WTC11 (cell line): ENCODE results near the gene PGP. TPM values are rescaled to one million over a fixed set of nuclear protein-coding genes. Genes with fewer than 3 reads are reported as not detected.

ENCODE experiments used
- ATAC-seq: fragments of 200-7000 bp; cut with Tn5 transposase; 2 replicates; pipeline ENCODE4 v1.10.0; 2021; ENCODE audit warnings: mild to moderate bottlenecking, moderate library complexity
- CTCF ChIA-PET: fragments of 300-600 bp; sonication (Branson Sonifier 250); formaldehyde crosslinking; loops from one replicate; lab custom pipeline; 2021; ENCODE audit warnings: antibody characterized with exemption; lab: Charles Lee
- POLR2A ChIA-PET: fragments of 350-600 bp; sonication (Branson Sonifier 250); formaldehyde crosslinking; loops from one replicate; lab custom pipeline; 2021; ENCODE audit warnings: antibody characterized with exemption; lab: Charles Lee
- DNase-seq: peaks from one replicate; pipeline ENCODE4 v3.0.0; 2021; ENCODE audit warnings: low spot score
- H3K27ac Mint-ChIP-seq: 2 replicates; pipeline ENCODE4 v1.8.0; 2021; ENCODE audit warnings: mixed read lengths
- H3K27me3 Mint-ChIP-seq: 2 replicates; pipeline ENCODE4 v1.8.0; 2021; ENCODE audit warnings: low read depth, mild to moderate bottlenecking, moderate library complexity, mixed read lengths
- H3K36me3 Mint-ChIP-seq: 2 replicates; pipeline ENCODE4 v1.8.0; 2021; ENCODE audit warnings: mixed read lengths
- H3K4me1 Mint-ChIP-seq: 2 replicates; pipeline ENCODE4 v1.8.0; 2022; ENCODE audit warnings: mixed read lengths
- H3K4me3 Mint-ChIP-seq: 2 replicates; pipeline ENCODE4 v1.8.0; 2021; ENCODE audit warnings: mild to moderate bottlenecking, moderate library complexity, mixed read lengths
- H3K9me3 Mint-ChIP-seq: 2 replicates; pipeline ENCODE4 v1.8.0; 2021; ENCODE audit warnings: mixed read lengths
- AFF4 ChIP-seq: sonication (generic); formaldehyde crosslinking; IDR thresholded peaks from 2 replicates; pipeline ENCODE4 v1.8.1; 2023; ENCODE audit warnings: mild to moderate bottlenecking, missing genetic modification reagents, borderline replicate concordance
- CBFB ChIP-seq: sonication (generic); formaldehyde crosslinking; IDR thresholded peaks from 2 replicates; pipeline ENCODE4 v1.8.1; 2022; ENCODE audit warnings: mild to moderate bottlenecking, low read depth, missing genetic modification reagents
- ELF4 ChIP-seq: sonication (generic); formaldehyde crosslinking; IDR thresholded peaks from 2 replicates; pipeline ENCODE4 v1.8.1; 2022; ENCODE audit warnings: low read depth, mild to moderate bottlenecking, moderate library complexity, missing genetic modification reagents
- FOXJ3 ChIP-seq: sonication (generic); formaldehyde crosslinking; IDR thresholded peaks from 2 replicates; pipeline ENCODE4 v1.9.0; 2021; ENCODE audit warnings: missing genetic modification reagents, mild to moderate bottlenecking, borderline replicate concordance
- FOXK1 ChIP-seq: sonication (generic); formaldehyde crosslinking; IDR thresholded peaks from 2 replicates; pipeline ENCODE4 v1.8.0; 2022; ENCODE audit warnings: mild to moderate bottlenecking, moderate library complexity, missing genetic modification reagents
- FOXP1 ChIP-seq: sonication (generic); formaldehyde crosslinking; IDR thresholded peaks from 2 replicates; pipeline ENCODE4 v1.8.0; 2022; ENCODE audit warnings: missing genetic modification reagents, mild to moderate bottlenecking, moderate library complexity, borderline replicate concordance
- GABPB1 ChIP-seq: sonication (generic); formaldehyde crosslinking; IDR thresholded peaks from 2 replicates; pipeline ENCODE4 v1.8.1; 2023; ENCODE audit warnings: mild to moderate bottlenecking, missing genetic modification reagents
- GRHL2 ChIP-seq: fragments of 250-450 bp; sonication (Bioruptor Pico); IDR thresholded peaks from 2 replicates; pipeline ENCODE4 v1.8.0; 2022; ENCODE audit warnings: mild to moderate bottlenecking, moderate library complexity; ENCODE audit not compliant: insufficient replicate concordance, severe bottlenecking
- GTF2I ChIP-seq: fragments of 250-450 bp; sonication (Bioruptor Pico); conservative IDR thresholded peaks from 2 replicates; pipeline ENCODE4 v1.4.0; 2021; ENCODE audit warnings: mild to moderate bottlenecking
- JAZF1 ChIP-seq: fragments of 250-450 bp; sonication (Bioruptor Pico); IDR thresholded peaks from 2 replicates; pipeline ENCODE4 v1.9.0; 2021; ENCODE audit warnings: moderate library complexity, mild to moderate bottlenecking, inconsistent platforms
- MXD4 ChIP-seq: fragments of 250-450 bp; sonication (Bioruptor Pico); IDR thresholded peaks from 2 replicates; pipeline ENCODE4 v1.8.0; 2021; ENCODE audit warnings: mild to moderate bottlenecking, moderate library complexity, borderline replicate concordance
- NR2C2 ChIP-seq: sonication (generic); formaldehyde crosslinking; IDR thresholded peaks from 2 replicates; pipeline ENCODE4 v1.8.0; 2022; ENCODE audit warnings: mild to moderate bottlenecking, missing genetic modification reagents
- PRRX2 ChIP-seq: fragments of 250-450 bp; sonication (Bioruptor Pico); IDR thresholded peaks from 2 replicates; pipeline ENCODE4 v1.8.0; 2021; ENCODE audit warnings: mild to moderate bottlenecking
- RELA ChIP-seq: sonication (generic); formaldehyde crosslinking; IDR thresholded peaks from 2 replicates; pipeline ENCODE4 v1.8.1; 2022; ENCODE audit warnings: missing genetic modification reagents, mild to moderate bottlenecking, borderline replicate concordance
- RORB ChIP-seq: fragments of 250-450 bp; sonication (Bioruptor Pico); IDR thresholded peaks from 2 replicates; pipeline ENCODE4 v1.9.0; 2021; ENCODE audit warnings: mild to moderate bottlenecking
- SMAD4 ChIP-seq: sonication (generic); formaldehyde crosslinking; IDR thresholded peaks from 2 replicates; pipeline ENCODE4 v1.8.0; 2022; ENCODE audit warnings: mild to moderate bottlenecking, missing genetic modification reagents
- TEAD4 ChIP-seq: sonication (generic); formaldehyde crosslinking; IDR thresholded peaks from 2 replicates; pipeline ENCODE4 v1.8.0; 2022; ENCODE audit warnings: mild to moderate bottlenecking, missing genetic modification reagents
- ZNF416 ChIP-seq: fragments of 250-450 bp; sonication (Bioruptor Pico); IDR thresholded peaks from 2 replicates; pipeline ENCODE4 v1.9.0; 2021; ENCODE audit warnings: mild to moderate bottlenecking, inconsistent platforms
- ZNF423 ChIP-seq: fragments of 250-450 bp; sonication (Bioruptor Pico); IDR thresholded peaks from 2 replicates; pipeline ENCODE4 v2.1.2; 2022; ENCODE audit warnings: mild to moderate bottlenecking, moderate library complexity
- total RNA-seq: library from RNA; stranded (reverse); gene quantifications from 3 replicates; pipeline ENCODE4 v1.2.3, GENCODE V29; 2021
- TF ChIP-seq, protein P1 (sequence below): sonication (generic); formaldehyde crosslinking; IDR thresholded peaks from 2 replicates; pipeline ENCODE4 v1.8.0; 2022; ENCODE audit warnings: missing genetic modification reagents
- TF ChIP-seq, protein P2 (sequence below): sonication (generic); formaldehyde crosslinking; IDR thresholded peaks from 2 replicates; pipeline ENCODE4 v1.8.1; 2023; ENCODE audit warnings: mild to moderate bottlenecking, missing genetic modification reagents

The PGP gene
- total RNA-seq, 1 experiment from 2014 or later = 39.5 TPM

DNA sequence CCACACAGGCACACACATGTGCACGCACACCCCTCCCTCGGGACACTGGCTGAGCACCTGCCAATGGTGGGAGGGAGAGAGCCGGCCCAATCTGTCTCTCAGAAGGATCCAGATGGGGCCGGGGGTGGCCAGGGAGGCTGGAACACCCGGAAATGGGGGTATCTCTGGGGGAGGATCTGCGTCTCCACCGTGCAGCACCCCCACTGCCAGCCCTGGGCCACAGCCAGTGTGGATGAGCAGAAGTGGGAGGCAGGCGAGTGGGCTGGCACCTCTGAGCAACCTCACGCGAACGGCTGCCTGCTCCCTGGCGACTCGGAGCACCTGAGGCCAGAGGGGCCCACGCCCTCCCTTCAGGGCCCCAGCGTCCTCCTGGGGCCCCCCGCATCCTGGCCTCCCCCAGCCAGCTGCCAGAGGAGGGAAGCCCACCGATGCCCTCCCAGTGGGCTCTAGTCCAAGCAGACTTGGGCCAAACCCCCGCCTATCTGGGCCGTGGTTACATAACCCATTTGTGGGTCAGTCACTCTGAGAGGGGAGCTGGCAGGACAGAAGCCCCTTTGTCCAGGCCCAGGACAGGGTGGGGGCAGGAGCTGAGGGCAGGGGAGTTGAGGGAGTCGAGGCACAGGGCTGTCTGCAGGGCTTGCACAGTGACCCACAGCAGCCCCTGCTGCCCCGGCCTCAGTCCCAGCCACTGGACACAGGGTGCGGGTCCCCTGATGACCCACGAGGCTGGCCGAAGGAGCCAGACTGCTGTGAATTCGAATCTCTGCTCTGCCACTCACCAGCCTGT is 23.8 kb downstream of the PGP start:
- Mint-ChIP-seq H3K27ac (no peak overlapping the region), H3K4me1 (peaks cover 4% of the 10 kb centered on the region; the same call in 1 of the 2 replicates), H3K36me3 (no peaks in the 10 kb centered on the region), H3K9me3 (no peaks in the 10 kb centered on the region), H3K4me3 (no peak overlapping the region), H3K27me3 (no peaks in the 10 kb centered on the region; the same call in 1 of the 2 replicates)
- TF ChIP-seq ZNF423 = no peak
- TF ChIP-seq PRRX2 = no peak
- DNase-seq (no peak), ATAC-seq (no peak)
- ChIA-PET POLR2A (no interaction called here), CTCF (no interaction called here)

GRCh38 chr16:2190002-2190658 is 24.5 kb downstream of the PGP start:
- Mint-ChIP-seq H3K4me3 (no peak overlapping the region), H3K36me3 (no peaks in the 10 kb centered on the region), H3K9me3 (no peaks in the 10 kb centered on the region), H3K27ac (no peak overlapping the region), H3K4me1 (peaks cover 4% of the 10 kb centered on the region; the same call in 1 of the 2 replicates), H3K27me3 (no peaks in the 10 kb centered on the region; the same call in 1 of the 2 replicates)
- DNase-seq = no peak
- POLR2A ChIA-PET = no interaction called here
- TF ChIP-seq TEAD4 (CRISPR knock-in tag) (no peak), AFF4 (no peak), ELF4 (CRISPR knock-in tag) (no peak), RORB (CRISPR knock-in tag) (no peak), NR2C2 (CRISPR knock-in tag) (no peak), ZNF416 (CRISPR knock-in tag) (no peak), MXD4 (CRISPR knock-in tag) (no peak), JAZF1 (no peak), FOXK1 (no peak)
- TF ChIP-seq, protein P1, sequence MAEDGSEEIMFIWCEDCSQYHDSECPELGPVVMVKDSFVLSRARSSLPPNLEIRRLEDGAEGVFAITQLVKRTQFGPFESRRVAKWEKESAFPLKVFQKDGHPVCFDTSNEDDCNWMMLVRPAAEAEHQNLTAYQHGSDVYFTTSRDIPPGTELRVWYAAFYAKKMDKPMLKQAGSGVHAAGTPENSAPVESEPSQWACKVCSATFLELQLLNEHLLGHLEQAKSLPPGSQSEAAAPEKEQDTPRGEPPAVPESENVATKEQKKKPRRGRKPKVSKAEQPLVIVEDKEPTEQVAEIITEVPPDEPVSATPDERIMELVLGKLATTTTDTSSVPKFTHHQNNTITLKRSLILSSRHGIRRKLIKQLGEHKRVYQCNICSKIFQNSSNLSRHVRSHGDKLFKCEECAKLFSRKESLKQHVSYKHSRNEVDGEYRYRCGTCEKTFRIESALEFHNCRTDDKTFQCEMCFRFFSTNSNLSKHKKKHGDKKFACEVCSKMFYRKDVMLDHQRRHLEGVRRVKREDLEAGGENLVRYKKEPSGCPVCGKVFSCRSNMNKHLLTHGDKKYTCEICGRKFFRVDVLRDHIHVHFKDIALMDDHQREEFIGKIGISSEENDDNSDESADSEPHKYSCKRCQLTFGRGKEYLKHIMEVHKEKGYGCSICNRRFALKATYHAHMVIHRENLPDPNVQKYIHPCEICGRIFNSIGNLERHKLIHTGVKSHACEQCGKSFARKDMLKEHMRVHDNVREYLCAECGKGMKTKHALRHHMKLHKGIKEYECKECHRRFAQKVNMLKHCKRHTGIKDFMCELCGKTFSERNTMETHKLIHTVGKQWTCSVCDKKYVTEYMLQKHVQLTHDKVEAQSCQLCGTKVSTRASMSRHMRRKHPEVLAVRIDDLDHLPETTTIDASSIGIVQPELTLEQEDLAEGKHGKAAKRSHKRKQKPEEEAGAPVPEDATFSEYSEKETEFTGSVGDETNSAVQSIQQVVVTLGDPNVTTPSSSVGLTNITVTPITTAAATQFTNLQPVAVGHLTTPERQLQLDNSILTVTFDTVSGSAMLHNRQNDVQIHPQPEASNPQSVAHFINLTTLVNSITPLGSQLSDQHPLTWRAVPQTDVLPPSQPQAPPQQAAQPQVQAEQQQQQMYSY (CRISPR knock-in tag) = no peak
- no peak for ATAC-seq
- CTCF ChIA-PET = no interaction called here

DNA sequence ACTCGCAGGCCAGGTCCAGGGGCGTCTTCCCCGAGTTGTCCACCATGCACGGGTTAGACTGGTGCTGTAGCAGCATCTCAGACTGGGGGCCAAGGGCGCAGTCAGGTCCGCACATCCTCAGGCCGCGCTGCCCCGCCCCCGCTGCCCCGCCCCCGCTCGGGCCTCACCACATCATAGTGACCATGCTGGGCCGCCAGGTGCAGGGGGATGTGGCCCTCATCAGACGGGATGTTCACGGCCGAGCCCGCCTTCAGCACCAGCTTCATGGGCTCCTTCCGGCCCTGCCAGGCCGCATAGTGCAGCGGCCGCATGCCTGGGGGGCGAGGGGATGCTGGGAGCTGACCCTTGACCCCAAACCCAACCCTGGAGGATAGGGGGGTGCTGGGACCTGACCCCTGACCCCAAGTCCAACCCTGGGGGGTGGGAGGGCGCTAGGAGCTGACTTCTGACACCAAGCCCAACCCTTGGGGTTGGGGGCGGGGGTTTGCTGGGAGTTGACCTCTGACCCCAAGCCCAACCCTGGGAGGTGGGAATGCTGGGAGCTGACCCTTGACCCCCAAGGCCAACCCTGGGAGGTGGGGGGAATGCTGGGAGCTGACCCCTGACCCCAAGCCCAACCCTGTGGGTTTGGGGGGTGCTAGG is 25.3 kb downstream of the PGP start:
- Mint-ChIP-seq H3K4me3 (no peak overlapping the region), H3K27ac (no peak overlapping the region), H3K9me3 (no peaks in the 10 kb centered on the region), H3K36me3 (no peaks in the 10 kb centered on the region), H3K27me3 (no peaks in the 10 kb centered on the region; the same call in 1 of the 2 replicates), H3K4me1 (no peaks in the 10 kb centered on the region)
- POLR2A ChIA-PET = no interaction called here
- TF ChIP-seq GRHL2 (CRISPR knock-in tag) (no peak), GABPB1 (CRISPR knock-in tag) (no peak), CBFB (CRISPR knock-in tag) (no peak), FOXJ3 (CRISPR knock-in tag) (no peak), GTF2I (CRISPR knock-in tag) (no peak), FOXP1 (CRISPR knock-in tag) (no peak), RELA (CRISPR knock-in tag) (no peak), SMAD4 (no peak)
- TF ChIP-seq, protein P2, sequence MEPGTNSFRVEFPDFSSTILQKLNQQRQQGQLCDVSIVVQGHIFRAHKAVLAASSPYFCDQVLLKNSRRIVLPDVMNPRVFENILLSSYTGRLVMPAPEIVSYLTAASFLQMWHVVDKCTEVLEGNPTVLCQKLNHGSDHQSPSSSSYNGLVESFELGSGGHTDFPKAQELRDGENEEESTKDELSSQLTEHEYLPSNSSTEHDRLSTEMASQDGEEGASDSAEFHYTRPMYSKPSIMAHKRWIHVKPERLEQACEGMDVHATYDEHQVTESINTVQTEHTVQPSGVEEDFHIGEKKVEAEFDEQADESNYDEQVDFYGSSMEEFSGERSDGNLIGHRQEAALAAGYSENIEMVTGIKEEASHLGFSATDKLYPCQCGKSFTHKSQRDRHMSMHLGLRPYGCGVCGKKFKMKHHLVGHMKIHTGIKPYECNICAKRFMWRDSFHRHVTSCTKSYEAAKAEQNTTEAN (CRISPR knock-in tag) = no peak
- ATAC-seq = no peak
- DNase-seq = no peak
- CTCF ChIA-PET = interaction anchor here (1.1 kb wide), 1 partner anchor 312 kb away, joined by 4 read pairs; no protein-coding TSS in a partner anchor
